ENCODE measurements around the gene MISP. TPM values are rescaled to one million over a fixed set of nuclear protein-coding genes. Genes with fewer than 3 reads are reported as not detected.
"Not testable (repeated sequence)": the region's sequence is repeated elsewhere in the genome, so short reads cannot be mapped to it uniquely, and the experiment has no call there.

MISP gene
- total and polyA plus RNA-seq, 2 donors = 0.57 to 2.4 TPM

DNA sequence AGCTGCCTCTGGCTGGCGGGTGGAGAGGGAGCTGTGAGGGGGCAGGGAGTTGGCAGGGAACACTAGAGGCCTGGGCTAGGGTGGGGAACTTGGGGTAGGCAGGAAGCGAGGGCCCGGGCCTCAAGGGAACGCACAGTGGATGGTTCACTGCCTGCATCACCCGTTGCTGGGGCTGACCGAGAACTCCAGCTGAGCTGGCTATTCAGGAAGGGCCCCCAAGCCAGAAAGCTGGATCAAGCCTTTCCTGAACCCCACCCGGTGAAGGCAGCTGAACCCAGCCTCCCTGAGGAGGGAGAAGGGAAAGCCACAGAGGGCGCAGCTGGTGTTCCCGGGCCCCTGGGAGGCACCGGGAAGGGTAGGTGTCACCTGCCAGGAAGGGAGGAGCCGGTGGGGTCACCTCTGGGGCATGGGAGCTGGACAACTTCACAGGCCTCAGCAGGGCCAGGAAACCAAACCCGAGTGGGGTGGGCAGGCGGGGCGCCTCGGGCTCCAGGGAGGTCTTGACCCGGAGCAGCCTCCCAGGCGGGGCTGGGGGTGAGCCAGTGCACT, 28.3 kb upstream of the MISP start:
- H3K36me3 ChIP-seq (ENCODE audit: control insufficient read depth in 2 of 2, insufficient read depth in 2 of 2, low read length in 1 of 2) = no peaks in the 10 kb centered on the region
- WGBS = 57% methylated on average over 17 of the region's 17 CpGs
- peaks cover 29 to 54% of the 10 kb centered on the region in 2 donors for H3K27me3 ChIP-seq (ENCODE audit: control insufficient read depth in 2 of 2, insufficient read depth in 1 of 2, low read length in 1 of 2)
- H3K27ac ChIP-seq (ENCODE audit: low read depth in 1 of 2, low read length in 1 of 2) = no peak overlapping the region
- peaks cover 0 to 5% of the 10 kb centered on the region in 2 donors for H3K4me1 ChIP-seq (ENCODE audit: control insufficient read depth in 2 of 2, insufficient read depth in 2 of 2, low read length in 2 of 2)
- DNase-seq (ENCODE audit: low read depth in 6 of 9, low spot score in 9 of 9) = no peak
- no peaks in the 10 kb centered on the region for H3K9me3 ChIP-seq (ENCODE audit: control insufficient read depth in 2 of 2, insufficient read depth in 1 of 2, low read length in 1 of 2)
- H3K4me3 ChIP-seq (ENCODE audit: low read length in 2 of 2) = no peak overlapping the region

DNA sequence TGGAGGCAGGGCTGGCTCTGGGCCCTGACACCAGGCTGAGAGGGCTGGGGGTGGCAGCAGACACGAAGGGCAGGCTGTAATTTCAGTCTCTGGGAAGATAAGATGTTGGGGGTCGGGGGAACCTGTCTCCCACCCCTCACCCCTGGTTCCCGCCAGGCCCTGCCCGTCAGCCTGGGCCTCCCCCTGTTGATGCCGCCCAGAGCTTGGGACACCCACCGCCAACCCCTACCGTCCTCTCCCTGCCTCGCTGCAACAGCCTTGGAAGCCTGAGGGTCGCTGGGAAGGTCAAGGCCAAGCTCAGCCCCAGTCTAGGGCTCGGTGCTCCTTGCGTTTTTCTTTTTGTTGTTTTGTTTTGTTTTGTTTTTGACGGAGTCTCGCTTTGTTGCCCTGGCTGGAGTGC, 27.7 kb upstream of the MISP start:
- Histone ChIP-seq H3K27ac (ENCODE audit: low read depth in 1 of 2, low read length in 1 of 2) (no peak overlapping the region), H3K9me3 (ENCODE audit: control insufficient read depth in 2 of 2, insufficient read depth in 1 of 2, low read length in 1 of 2) (no peaks in the 10 kb centered on the region), H3K27me3 (ENCODE audit: control insufficient read depth in 2 of 2, insufficient read depth in 1 of 2, low read length in 1 of 2) (peaks cover 27 to 55% of the 10 kb centered on the region in 2 donors), H3K4me3 (ENCODE audit: low read length in 2 of 2) (no peak overlapping the region), H3K4me1 (ENCODE audit: control insufficient read depth in 2 of 2, insufficient read depth in 2 of 2, low read length in 2 of 2) (peaks cover 0 to 5% of the 10 kb centered on the region in 2 donors), H3K36me3 (ENCODE audit: control insufficient read depth in 2 of 2, insufficient read depth in 2 of 2, low read length in 1 of 2) (no peaks in the 10 kb centered on the region)
- 91% methylated on average over 13 of the region's 13 CpGs for WGBS
- DNase-seq (ENCODE audit: low read depth in 6 of 9, low spot score in 9 of 9) = no peak

DNA sequence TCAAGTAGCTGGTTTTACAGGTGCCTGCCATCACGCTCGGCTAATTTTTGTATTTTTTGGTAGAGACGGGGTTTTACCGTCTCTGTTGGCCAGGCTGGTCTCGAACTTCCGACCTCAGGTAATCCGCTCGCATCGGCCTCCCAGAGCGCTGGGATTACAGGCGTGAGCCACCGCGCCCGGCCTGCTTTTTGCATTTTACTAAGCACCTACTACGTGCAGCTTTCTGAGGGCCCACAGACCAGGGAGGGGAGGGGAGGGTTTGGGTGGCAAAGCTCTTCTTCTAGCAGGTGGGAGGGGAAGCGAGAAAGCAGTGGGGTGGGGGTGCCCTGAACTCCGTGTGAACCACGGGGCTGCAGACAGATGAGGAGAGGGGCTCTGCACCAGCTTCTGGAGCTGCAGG, 27.2 kb upstream of the MISP start:
- Histone ChIP-seq H3K27ac (ENCODE audit: low read depth in 1 of 2, low read length in 1 of 2) (no peak overlapping the region), H3K9me3 (ENCODE audit: control insufficient read depth in 2 of 2, insufficient read depth in 1 of 2, low read length in 1 of 2) (no peaks in the 10 kb centered on the region), H3K4me1 (ENCODE audit: control insufficient read depth in 2 of 2, insufficient read depth in 2 of 2, low read length in 2 of 2) (peaks cover 0 to 5% of the 10 kb centered on the region in 2 donors), H3K4me3 (ENCODE audit: low read length in 2 of 2) (no peak overlapping the region), H3K27me3 (ENCODE audit: control insufficient read depth in 2 of 2, insufficient read depth in 1 of 2, low read length in 1 of 2) (peaks cover 23 to 52% of the 10 kb centered on the region in 2 donors), H3K36me3 (ENCODE audit: control insufficient read depth in 2 of 2, insufficient read depth in 2 of 2, low read length in 1 of 2) (no peaks in the 10 kb centered on the region)
- WGBS = 95% methylated on average over 18 of the region's 18 CpGs
- no peak for DNase-seq (ENCODE audit: low read depth in 6 of 9, low spot score in 9 of 9)

DNA sequence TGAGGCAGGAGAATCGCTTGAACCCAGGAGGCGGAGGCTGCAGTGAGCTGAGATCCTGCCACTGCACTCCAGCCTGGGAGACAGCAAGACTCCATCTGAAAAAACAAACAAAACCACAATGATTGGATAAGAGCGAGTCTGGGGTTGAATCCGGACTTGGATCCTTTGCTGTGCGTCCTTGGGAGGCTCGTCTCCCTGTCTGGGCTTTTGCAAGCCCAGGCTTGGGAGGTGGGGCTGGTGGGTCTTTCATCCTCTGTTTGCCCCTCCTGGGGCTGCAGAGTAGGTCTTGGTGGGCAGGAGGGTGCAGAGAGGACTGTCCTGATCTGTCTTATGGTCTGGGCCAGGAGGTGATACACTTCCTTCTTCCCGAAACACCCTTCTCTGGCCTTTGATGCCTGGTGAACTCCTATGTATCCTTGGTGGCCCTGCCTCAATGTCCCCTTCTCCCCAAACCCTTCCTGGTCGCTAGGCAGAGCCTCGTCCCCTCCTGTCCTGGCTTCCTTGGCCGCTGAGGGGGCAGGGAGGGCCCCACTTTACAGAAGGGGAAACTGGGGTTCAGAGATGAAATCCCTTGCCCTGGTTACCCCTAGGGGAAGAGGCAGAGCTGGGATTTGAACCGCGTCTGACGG, 25.3 kb upstream of the MISP start:
- no peak for DNase-seq (ENCODE audit: low read depth in 6 of 9, low spot score in 9 of 9)
- Histone ChIP-seq H3K27me3 (ENCODE audit: control insufficient read depth in 2 of 2, insufficient read depth in 1 of 2, low read length in 1 of 2) (peaks cover 5 to 38% of the 10 kb centered on the region in 2 donors), H3K9me3 (ENCODE audit: control insufficient read depth in 2 of 2, insufficient read depth in 1 of 2, low read length in 1 of 2) (no peaks in the 10 kb centered on the region), H3K36me3 (ENCODE audit: control insufficient read depth in 2 of 2, insufficient read depth in 2 of 2, low read length in 1 of 2) (no peaks in the 10 kb centered on the region), H3K4me3 (ENCODE audit: low read length in 2 of 2) (no peak overlapping the region), H3K4me1 (ENCODE audit: control insufficient read depth in 2 of 2, insufficient read depth in 2 of 2, low read length in 2 of 2) (no peaks in the 10 kb centered on the region), H3K27ac (ENCODE audit: low read depth in 1 of 2, low read length in 1 of 2) (no peak overlapping the region)
- 93% methylated on average over 13 of the region's 13 CpGs for WGBS

DNA sequence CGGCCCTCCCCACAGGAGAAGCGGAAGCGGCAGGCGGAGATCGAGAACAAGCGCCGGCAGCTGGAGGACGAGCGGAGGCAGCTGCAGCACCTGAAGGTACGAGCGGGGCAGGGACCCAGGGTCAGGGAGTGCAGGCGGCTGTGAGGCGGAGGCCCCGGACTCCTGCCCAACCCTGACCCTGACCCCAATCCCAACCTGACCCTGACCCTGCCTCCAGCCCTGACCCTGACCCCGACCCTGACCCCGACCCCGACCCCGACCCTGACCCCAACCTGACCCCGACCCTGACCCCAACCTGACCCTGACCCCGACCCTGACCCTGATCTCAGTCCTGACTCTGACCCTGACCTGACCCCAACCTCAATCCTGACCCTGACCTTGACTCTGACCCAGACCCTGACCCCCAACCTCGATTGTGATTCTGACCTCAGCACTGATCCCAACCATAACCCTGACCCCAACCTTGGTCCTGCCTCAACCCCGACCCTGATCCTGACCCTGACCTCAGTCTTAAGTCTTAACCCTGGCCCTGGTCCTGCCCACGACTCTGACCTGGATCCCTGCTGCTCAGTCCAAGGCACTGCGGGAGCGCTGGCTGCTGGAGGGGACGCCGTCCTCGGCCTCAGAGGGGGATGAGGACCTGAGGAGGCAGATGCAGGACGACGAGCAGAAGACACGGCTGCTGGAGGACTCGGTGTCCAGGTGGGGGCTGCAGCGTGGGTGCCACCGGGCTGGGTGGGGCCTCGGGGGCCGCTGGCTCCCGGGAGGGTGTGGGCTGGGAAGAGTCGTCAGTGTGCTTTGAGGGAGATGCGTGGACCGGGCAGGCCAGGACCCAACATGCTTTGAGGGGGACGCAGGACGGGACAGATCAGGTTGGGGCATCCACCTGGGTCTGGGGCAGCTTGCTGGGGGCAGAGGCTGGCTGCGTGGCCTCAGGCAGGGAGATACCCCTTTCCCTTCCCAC, 23.6 kb upstream of the MISP start:
- H3K4me3 ChIP-seq (ENCODE audit: low read length in 2 of 2) = no peak overlapping the region
- H3K36me3 ChIP-seq (ENCODE audit: control insufficient read depth in 2 of 2, insufficient read depth in 2 of 2, low read length in 1 of 2) = no peaks in the 10 kb centered on the region
- H3K27ac ChIP-seq (ENCODE audit: low read depth in 1 of 2, low read length in 1 of 2) = no peak overlapping the region
- H3K27me3 ChIP-seq (ENCODE audit: control insufficient read depth in 2 of 2, insufficient read depth in 1 of 2, low read length in 1 of 2) = peaks cover 0 to 27% of the 10 kb centered on the region in 2 donors
- WGBS = 95% methylated on average over 43 of the region's 43 CpGs
- H3K4me1 ChIP-seq (ENCODE audit: control insufficient read depth in 2 of 2, insufficient read depth in 2 of 2, low read length in 2 of 2) = no peaks in the 10 kb centered on the region
- H3K9me3 ChIP-seq (ENCODE audit: control insufficient read depth in 2 of 2, insufficient read depth in 1 of 2, low read length in 1 of 2) = no peaks in the 10 kb centered on the region
- DNase-seq (ENCODE audit: low read depth in 6 of 9, low spot score in 9 of 9) = no peak

DNA sequence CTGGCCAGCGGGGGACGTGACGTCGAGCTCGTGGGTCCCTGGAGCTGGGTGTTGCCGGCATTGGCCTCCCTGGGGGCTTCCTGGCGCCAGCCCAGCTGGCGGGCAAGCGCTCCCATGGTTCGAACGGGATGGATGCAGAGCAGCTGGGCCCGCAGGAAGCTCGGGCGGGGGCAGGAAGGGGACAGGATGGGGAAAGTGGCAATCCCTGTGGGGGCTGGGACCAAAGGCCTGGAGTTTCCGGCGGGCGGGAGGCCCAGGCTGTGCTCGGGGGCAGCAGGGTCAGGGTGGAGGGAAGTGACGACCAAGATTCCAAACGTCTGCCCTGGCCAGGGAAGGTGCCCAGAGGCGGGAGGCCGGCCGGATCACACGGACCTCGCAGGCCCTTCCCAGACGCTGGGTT, 22.9 kb upstream of the MISP start:
- WGBS = 75% methylated on average over 26 of the region's 26 CpGs
- no peak for DNase-seq (ENCODE audit: low read depth in 6 of 9, low spot score in 9 of 9)

DNA sequence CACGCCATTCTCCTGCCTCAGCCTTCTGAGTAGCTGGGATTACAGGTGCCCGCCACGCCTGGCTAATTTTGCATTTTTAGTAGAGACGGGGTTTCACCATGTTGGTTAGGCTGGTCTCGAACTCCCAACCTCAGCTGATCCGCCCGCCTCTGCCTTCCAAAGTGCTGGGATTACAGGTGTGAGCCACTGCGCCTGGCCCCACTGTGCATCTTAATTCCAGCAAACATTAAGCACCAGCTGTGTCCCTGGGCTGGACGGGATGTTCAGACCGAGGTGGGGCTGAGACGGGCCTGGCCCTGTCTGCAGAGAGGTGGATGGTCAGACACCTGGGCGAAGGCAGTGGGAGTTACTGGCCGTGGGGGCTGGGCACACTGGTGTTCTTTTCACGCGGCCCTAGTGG, 21.3 kb upstream of the MISP start:
- not testable (repeated sequence) for H3K27ac ChIP-seq (ENCODE audit: low read depth in 1 of 2, low read length in 1 of 2); H3K36me3 ChIP-seq (ENCODE audit: control insufficient read depth in 2 of 2, insufficient read depth in 2 of 2, low read length in 1 of 2); DNase-seq (ENCODE audit: low read depth in 6 of 9, low spot score in 9 of 9); H3K9me3 ChIP-seq (ENCODE audit: control insufficient read depth in 2 of 2, insufficient read depth in 1 of 2, low read length in 1 of 2); H3K4me3 ChIP-seq (ENCODE audit: low read length in 2 of 2); H3K4me1 ChIP-seq (ENCODE audit: control insufficient read depth in 2 of 2, insufficient read depth in 2 of 2, low read length in 2 of 2)
- 95% methylated on average over 15 of the region's 15 CpGs for WGBS
- peaks cover 0 to 14% of the 10 kb centered on the region in 2 donors for H3K27me3 ChIP-seq (ENCODE audit: control insufficient read depth in 2 of 2, insufficient read depth in 1 of 2, low read length in 1 of 2)

More for the DNA sequence above, 22.9 kb upstream of the MISP start:
- Histone ChIP-seq H3K36me3 (ENCODE audit: control insufficient read depth in 2 of 2, insufficient read depth in 2 of 2, low read length in 1 of 2) (no peaks in the 10 kb centered on the region), H3K27ac (ENCODE audit: low read depth in 1 of 2, low read length in 1 of 2) (no peak overlapping the region), H3K4me3 (ENCODE audit: low read length in 2 of 2) (no peak overlapping the region), H3K4me1 (ENCODE audit: control insufficient read depth in 2 of 2, insufficient read depth in 2 of 2, low read length in 2 of 2) (no peaks in the 10 kb centered on the region), H3K27me3 (ENCODE audit: control insufficient read depth in 2 of 2, insufficient read depth in 1 of 2, low read length in 1 of 2) (peaks cover 0 to 20% of the 10 kb centered on the region in 2 donors), H3K9me3 (ENCODE audit: control insufficient read depth in 2 of 2, insufficient read depth in 1 of 2, low read length in 1 of 2) (no peaks in the 10 kb centered on the region)

DNA sequence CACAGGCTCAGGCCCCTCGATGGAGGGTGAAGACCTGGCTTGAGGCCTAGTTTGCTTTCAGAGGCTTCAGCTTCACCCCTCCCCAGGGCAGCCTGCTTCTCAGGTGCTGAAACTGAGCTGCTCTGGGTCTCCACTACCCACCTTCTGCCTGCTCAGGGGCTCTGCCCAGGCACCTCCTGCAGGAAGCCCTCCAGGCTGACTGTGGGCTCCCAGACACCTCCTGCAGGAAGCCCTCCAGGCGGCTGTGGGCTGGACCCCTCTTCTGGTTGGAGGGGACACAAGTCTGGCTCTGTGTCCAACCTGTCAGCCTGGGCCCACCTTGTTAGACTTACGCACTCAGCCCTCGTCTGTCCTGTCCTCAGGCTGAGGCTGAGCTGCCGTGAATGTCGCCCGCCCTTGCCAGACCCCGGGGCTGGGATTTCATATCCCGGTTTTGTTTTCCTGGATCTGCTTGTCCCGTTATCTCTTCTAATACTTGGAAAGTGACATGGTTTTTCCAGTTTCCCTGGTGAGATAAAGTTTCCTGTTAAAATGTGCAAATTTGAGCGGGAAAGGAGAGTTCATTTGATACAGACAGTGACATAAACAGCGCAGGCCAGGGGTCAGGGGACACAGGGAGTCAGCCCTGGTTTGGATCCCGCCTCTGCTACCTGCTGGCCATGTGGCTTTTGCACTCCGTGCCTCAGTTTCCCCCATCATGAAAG, 20.8 kb upstream of the MISP start:
- no peak for DNase-seq (ENCODE audit: low read depth in 6 of 9, low spot score in 9 of 9)
- no peak overlapping the region for H3K27ac ChIP-seq (ENCODE audit: low read depth in 1 of 2, low read length in 1 of 2)
- 94% methylated on average over 14 of the region's 14 CpGs for WGBS

More for the DNA sequence above, 20.8 kb upstream of the MISP start:
- H3K9me3 ChIP-seq (ENCODE audit: control insufficient read depth in 2 of 2, insufficient read depth in 1 of 2, low read length in 1 of 2) = no peaks in the 10 kb centered on the region
- peaks cover 0 to 14% of the 10 kb centered on the region in 2 donors for H3K27me3 ChIP-seq (ENCODE audit: control insufficient read depth in 2 of 2, insufficient read depth in 1 of 2, low read length in 1 of 2)
- no peaks in the 10 kb centered on the region for H3K4me1 ChIP-seq (ENCODE audit: control insufficient read depth in 2 of 2, insufficient read depth in 2 of 2, low read length in 2 of 2)
- H3K36me3 ChIP-seq (ENCODE audit: control insufficient read depth in 2 of 2, insufficient read depth in 2 of 2, low read length in 1 of 2) = no peaks in the 10 kb centered on the region
- H3K4me3 ChIP-seq (ENCODE audit: low read length in 2 of 2) = no peak overlapping the region
